ENCODE measurements around the gene GALNT7.

GRCh38 chr4:173161311-173161710 lies 7.3 kb upstream of the GALNT7 start:
- TF ChIP-seq POLR2A (IDR thresholded peaks at IDR 0.05) (no peak), CTCF (IDR thresholded peaks at IDR 0.05) (no peak), POLR2AphosphoS5 (IDR thresholded peaks at IDR 0.05) (no peak), EP300 (IDR thresholded peaks at IDR 0.05; ENCODE audit: low read depth) (no peak)
